ENCODE measurements around the gene FXYD5.

DNA sequence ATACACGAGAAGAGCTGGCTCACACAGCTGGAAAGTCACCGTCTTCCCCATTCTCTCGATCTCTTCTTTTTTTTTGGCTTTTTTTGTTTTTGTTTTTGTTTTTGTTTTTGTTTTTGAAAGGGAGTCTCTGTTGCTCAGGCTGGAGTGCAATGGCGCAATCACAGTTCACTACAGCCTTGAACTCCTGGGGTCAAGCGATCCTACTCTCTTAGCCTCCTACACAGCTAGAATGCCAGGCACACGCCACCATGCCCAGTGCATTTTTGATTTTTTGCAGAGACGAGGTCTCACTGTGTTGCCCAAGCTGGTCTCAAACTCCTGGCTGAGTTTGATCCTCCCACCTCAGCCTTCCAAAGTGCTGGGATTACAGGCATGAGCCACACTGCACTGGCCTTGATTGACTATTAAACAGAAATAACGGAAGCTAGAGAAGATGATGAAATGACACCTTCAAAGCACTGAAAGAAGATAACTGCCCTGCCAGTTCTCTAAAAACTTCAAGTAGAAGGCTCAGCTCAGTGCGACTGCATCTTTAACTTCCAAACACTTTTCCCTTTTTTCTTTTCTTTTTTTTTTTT, 34.9 kb upstream of the FXYD5 start:
- TF ChIP-seq ZFP30 (CRISPR knock-in tag; IDR thresholded peaks at IDR 0.05) (no peak), ESRRG (CRISPR knock-in tag; IDR thresholded peaks at IDR 0.05) (no peak), ZC3H10 (CRISPR knock-in tag; IDR thresholded peaks at IDR 0.05) (no peak), BACH2 (CRISPR knock-in tag; IDR thresholded peaks at IDR 0.05; ENCODE audit: borderline replicate concordance) (no peak), ZNF70 (CRISPR knock-in tag; IDR thresholded peaks at IDR 0.05) (no peak), ZFP3 (CRISPR knock-in tag; IDR thresholded peaks at IDR 0.05) (no peak), TOX (CRISPR knock-in tag; IDR thresholded peaks at IDR 0.05; ENCODE audit: borderline replicate concordance) (no peak), ARNTL (CRISPR knock-in tag; IDR thresholded peaks at IDR 0.05; ENCODE audit: borderline replicate concordance, low read depth) (no peak), TCF4 (CRISPR knock-in tag; IDR thresholded peaks at IDR 0.05; ENCODE audit: borderline replicate concordance) (no peak)
- TF ChIP-seq, protein P1, sequence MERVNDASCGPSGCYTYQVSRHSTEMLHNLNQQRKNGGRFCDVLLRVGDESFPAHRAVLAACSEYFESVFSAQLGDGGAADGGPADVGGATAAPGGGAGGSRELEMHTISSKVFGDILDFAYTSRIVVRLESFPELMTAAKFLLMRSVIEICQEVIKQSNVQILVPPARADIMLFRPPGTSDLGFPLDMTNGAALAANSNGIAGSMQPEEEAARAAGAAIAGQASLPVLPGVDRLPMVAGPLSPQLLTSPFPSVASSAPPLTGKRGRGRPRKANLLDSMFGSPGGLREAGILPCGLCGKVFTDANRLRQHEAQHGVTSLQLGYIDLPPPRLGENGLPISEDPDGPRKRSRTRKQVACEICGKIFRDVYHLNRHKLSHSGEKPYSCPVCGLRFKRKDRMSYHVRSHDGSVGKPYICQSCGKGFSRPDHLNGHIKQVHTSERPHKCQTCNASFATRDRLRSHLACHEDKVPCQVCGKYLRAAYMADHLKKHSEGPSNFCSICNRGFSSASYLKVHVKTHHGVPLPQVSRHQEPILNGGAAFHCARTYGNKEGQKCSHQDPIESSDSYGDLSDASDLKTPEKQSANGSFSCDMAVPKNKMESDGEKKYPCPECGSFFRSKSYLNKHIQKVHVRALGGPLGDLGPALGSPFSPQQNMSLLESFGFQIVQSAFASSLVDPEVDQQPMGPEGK (CRISPR knock-in tag; IDR thresholded peaks at IDR 0.05; ENCODE audit: borderline replicate concordance): no peak
- TF ChIP-seq, protein P2, sequence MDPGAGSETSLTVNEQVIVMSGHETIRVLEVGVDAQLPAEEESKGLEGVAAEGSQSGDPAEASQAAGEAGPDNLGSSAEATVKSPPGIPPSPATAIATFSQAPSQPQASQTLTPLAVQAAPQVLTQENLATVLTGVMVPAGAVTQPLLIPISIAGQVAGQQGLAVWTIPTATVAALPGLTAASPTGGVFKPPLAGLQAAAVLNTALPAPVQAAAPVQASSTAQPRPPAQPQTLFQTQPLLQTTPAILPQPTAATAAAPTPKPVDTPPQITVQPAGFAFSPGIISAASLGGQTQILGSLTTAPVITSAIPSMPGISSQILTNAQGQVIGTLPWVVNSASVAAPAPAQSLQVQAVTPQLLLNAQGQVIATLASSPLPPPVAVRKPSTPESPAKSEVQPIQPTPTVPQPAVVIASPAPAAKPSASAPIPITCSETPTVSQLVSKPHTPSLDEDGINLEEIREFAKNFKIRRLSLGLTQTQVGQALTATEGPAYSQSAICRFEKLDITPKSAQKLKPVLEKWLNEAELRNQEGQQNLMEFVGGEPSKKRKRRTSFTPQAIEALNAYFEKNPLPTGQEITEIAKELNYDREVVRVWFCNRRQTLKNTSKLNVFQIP (CRISPR knock-in tag; IDR thresholded peaks at IDR 0.05; ENCODE audit: borderline replicate concordance, low read depth): no peak
- TF ChIP-seq, protein P3, sequence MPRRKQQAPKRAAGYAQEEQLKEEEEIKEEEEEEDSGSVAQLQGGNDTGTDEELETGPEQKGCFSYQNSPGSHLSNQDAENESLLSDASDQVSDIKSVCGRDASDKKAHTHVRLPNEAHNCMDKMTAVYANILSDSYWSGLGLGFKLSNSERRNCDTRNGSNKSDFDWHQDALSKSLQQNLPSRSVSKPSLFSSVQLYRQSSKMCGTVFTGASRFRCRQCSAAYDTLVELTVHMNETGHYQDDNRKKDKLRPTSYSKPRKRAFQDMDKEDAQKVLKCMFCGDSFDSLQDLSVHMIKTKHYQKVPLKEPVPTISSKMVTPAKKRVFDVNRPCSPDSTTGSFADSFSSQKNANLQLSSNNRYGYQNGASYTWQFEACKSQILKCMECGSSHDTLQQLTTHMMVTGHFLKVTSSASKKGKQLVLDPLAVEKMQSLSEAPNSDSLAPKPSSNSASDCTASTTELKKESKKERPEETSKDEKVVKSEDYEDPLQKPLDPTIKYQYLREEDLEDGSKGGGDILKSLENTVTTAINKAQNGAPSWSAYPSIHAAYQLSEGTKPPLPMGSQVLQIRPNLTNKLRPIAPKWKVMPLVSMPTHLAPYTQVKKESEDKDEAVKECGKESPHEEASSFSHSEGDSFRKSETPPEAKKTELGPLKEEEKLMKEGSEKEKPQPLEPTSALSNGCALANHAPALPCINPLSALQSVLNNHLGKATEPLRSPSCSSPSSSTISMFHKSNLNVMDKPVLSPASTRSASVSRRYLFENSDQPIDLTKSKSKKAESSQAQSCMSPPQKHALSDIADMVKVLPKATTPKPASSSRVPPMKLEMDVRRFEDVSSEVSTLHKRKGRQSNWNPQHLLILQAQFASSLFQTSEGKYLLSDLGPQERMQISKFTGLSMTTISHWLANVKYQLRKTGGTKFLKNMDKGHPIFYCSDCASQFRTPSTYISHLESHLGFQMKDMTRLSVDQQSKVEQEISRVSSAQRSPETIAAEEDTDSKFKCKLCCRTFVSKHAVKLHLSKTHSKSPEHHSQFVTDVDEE (CRISPR knock-in tag; IDR thresholded peaks at IDR 0.05): no peak

Measured in SK-N-SH treated with all-trans-retinoic acid at 6 μM for 48 hours (cell line).